ENCODE measurements around the gene ZNF43.
"Not testable (repeated sequence)": the region's sequence is repeated elsewhere in the genome, so short reads cannot be mapped to it uniquely, and the experiment has no call there.

The ZNF43 gene
- 39.9 to 55.7 (median 42.0) reads per million in 3 experiments for total RNA-seq

DNA sequence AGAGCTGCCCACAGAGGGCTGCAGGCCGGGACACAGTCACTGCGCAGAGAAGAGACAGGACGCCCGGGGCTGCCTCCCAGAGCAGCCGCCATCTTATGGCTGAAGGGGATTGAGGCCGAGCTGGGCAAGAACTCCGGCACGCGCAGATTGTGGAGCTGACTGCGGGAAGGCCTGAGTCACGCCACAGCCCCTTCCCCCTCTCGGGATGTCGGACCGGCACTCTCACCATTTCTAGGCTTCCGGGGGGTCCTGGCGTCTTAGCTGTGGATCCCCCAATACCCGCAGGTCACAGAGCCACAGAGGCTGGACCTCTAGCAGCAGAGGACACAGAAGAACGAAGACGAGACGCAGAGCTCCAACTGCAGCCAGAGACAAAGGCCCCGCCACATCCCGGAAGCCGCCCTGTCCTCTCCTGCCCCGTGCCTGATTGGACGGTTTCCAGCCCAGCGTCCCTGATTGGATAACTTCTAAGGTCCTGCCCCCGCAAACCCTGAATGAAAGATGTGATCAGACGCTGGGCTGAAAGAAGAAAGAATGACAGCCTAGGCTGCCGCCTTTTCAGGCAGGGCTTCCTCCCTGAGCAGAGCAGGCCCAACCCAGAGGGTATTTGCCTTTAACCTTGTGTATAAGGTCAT lies at the start of gene ZNF43:
Gene ZNF43, minus strand, starts transcription at position 373 of the 635 bp plus-strand sequence. Its CDS starts 144 bp downstream, at position 229.
- peak; percentile 91 for DNase-seq

DNA sequence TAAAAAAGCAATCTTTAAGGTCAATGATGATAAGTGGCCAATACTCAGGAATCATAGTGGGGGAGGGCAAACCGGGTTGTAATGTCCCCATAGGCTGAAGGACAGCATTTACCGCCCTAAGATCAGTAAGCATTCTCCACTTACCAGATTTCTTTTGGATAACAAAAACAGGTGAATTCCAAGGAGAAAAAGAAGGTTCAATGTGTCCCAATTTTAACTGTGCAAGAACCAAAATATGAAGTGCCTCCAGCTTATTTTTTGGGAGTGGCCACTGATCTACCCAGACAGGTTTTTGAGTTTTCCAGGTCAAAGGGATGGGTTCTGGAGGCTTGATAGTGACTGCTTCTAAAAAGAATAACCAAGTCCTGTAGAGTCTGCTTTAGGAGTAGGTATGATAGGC lies 49.5 kb upstream of the ZNF43 start:
- DNase-seq: not testable (repeated sequence)

DNA sequence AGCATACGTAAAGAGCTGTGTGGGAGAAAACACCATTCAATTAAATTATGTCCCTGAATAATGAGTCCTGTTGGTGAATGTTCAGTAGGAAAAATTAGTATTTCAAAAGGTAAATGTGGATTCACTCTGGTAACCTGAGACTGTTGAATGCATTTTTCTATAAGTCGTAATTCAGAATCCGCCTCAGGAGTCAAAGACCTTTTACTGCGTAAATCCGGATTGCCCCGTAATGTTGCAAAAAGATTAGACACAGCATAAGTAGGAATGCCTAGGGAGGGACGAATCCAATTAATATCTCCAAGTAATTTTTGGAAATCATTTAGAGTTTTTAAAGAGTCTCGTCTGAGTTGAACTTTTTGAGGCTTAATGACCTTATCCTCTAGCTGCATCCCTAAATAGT lies 48.8 kb upstream of the ZNF43 start:
- not testable (repeated sequence) for DNase-seq

DNA sequence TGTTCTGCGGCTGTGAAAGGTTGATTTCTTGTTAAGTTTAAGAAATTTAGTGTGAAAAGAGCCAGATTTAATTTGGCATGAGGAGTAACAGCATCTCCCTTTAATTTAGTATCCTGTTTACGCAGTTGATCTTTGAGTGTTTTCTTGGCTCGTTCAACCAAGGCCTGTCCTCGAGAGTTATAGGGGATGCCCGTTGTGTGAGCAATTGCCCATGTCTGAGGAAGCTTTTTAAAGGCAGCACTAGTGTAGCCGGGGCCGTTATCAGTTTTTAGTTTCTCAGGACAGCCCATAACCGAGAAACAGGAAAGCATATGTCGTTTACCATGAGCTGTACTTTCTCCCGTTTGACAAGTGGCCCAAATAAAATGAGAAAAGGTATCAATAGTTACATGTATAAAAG lies 47.5 kb upstream of the ZNF43 start:
- no peak for DNase-seq

DNA sequence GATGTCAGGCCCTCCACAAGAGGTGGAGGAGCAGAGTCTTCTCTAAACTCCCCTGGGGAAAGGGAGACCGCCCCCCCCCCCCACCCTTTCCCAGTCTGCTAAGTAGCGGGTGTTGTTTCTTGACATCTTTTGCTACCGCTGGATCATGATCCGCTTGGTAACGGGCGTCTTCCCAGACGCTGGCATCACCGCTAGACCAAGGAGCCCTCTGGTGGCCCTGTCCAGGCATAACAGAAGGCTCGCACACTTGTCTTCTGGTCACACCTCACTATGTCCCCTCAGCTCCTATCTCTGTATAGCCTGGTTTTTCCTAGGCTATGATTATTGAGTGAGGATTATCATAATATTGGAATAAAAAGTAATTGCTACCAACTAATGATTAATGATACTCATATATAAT lies 44.8 kb upstream of the ZNF43 start:
- not testable (repeated sequence) for DNase-seq

DNA sequence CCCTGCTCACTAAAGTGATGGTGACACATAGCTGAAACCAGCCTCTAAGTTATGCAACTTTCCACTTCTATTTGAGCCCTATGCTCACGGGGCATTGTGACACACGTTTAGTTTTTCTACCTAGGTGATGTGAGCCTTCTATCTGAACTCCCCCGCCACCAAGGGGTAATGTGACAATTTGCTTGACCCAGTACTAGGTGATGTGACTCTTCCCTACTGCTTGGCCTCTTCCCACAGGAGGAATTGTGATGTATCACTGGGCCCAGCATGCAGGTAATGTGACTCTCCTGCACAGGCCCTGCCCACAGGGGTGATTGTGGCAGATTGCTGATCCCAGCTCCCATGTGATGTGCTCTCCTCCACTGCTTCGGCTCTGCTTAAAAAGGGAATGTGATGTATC lies 42.7 kb upstream of the ZNF43 start:
- no peak for DNase-seq

DNA sequence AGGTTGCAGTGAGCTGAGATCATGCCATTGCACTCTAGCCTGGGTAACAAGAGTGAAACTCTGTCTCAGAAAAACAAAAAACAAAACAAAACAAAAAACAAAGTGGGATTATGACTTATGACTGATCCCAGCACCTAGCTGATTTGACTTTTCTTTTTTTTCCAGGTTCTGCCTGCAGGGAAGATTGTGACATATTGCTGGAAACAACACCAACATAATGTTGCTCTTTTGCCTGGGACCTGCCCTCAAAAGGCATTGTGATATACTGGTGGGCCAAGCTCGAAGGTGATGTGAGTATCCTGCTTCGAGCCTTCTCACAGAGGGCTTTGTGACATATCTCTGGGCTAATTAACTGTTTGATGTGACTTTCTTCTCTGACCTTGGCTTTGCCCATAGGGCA lies 42.0 kb upstream of the ZNF43 start:
- no peak for DNase-seq

DNA sequence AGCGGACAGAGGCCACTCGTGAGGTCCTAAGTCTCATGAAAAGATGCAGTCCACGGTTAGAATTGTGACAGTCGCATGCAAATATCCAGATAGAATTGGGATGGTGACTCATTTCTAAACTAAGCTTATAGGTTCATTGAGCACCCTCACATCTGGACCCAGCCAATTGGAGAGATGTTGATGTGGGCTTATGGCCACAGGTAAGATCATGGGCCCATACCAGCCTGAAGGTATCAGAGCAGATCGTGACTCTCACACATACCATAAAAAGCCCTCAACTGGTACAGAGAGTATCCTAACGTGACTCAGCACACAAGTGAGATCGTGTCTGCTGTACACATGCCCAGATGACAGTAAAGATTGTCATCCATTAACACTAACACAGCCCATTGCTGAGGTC lies 40.6 kb upstream of the ZNF43 start:
- not testable (repeated sequence) for DNase-seq

DNA sequence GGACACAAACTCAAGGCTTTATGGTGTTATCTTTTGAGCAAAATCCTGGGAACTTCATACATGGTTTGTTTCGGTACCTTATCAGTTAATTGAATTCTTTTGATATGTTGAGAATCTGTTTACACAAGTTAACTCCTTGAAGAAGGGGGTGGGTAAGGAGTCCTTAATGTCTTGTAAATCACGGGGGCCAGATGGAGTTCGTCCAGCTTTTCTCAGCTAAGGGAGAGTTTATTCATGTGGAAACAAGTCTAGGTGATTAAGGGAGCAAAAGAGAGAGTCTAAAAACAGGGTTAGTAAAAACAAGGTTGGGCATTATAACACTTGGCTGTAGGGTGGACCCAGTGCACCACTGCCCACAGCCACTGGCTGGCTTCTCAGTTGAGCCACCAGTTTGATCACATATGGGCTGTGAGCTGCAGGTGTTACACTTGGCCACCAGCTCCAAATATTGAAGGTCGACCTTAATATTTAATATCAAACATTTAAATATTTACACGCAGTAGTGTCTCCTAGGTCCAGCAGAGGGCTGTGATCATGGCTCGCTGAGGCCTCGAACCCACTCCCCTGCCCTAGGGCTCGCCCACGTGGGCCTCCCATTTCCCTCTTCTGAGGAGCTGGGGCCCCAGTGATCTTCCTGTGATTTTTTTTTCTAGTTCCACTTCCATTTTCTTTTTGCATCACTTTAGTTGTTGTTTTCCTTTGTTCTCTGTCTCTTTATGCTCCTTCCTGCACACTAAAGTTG lies 21.0 kb upstream of the ZNF43 start:
- no peak for DNase-seq

DNA sequence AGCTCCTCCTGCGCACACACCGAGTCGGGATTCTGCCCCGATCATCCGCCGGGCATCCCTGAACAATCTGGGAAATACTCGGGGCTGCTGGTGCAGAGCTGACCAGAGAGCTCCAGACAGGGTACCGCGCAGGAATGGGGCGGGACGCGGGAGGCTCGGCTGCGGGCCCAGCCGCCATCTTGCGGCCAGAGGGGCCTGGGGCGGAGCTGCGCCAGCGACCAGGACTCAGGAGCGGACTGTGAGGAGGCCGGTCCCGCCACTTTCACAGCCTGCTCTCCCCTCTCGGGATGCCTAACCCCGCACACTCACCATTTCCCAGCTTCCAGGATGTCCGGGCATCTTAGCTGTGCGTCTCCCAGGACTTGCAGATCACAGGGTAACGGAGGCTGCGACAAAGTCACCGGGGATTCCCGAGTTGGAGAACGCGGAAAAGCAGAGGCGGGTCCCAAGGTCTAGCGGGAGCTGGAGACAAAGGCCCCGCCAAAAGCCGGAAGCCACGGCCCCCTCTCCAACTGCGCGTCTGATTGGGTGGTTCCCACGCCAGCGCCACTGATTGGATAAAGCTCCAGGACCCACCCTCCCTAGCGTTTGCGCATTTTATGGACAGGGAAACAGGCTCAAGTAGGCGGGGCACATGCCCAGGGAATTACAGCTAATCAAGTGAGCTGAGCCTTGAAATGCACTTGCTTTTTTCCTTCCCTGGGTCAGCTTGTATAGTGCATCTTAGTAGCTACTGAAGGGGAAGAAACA lies 15.8 kb upstream of the ZNF43 start:
- DNase-seq: peak; percentile 86

DNA sequence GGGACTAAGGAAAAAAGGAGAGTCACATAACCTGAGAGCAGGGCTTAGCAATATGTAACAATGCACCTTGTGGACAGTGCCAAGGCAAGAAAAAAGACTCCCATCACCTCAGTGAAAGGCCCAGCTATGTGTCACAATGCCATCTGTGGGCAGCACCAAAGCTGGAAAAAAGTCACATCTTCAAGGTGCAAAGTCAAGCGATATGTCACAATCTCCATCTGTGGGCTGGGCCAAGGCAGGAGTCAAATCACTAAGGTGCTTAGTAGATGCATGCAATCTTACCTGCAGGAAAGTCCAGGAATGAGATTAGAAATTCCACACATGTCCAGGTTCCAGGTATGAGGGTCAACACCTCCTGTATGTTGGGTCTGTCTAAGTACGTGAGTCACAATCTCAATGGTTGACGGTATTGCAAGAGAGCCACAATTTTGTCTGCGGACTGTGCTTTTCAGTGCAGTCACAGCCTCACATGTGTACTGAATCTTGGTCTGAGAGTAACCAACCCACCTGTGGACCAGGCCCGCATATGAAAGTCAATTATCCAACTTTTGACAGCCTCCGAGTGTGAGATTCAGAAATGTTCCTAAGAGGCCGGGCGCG lies 14.8 kb upstream of the ZNF43 start:
- DNase-seq: no peak

DNA sequence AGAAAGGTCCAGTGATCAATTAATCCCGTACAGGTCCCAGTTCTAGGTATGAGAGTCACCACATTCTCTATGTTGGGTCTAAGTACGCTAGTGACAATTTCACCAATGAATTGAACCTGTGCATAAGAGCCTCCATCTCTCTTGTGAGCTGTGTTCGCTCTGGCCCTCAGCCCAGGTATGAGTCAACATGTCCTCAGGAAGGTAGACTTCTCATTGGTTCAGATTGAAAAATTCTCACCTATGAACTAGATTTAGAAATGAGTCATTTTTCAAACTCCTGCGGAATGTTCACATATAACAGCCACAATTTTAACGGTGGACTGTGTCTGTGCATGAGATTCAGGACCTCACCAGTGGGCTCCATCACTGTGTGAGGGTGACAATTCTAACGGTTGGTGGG lies 12.7 kb upstream of the ZNF43 start:
- DNase-seq: no peak

DNA sequence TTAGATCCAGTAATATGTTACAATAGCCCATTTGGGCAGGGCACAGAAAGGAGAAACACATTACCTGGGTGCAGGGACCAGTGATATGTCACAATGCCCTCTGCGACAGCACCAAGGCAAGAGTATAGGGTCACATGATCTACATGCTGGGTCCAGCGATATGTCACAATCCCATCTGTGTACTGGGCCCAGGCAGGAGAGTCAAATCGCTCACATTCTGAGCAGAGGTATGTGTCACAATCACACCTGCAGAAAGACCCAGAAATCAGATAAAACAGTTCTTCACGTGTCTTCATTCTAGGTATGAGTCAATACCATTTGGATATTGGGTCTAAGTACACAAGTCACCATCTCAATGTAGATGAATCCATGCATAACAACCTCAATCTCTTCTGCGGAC lies 7.1 kb upstream of the ZNF43 start:
- DNase-seq: no peak

DNA sequence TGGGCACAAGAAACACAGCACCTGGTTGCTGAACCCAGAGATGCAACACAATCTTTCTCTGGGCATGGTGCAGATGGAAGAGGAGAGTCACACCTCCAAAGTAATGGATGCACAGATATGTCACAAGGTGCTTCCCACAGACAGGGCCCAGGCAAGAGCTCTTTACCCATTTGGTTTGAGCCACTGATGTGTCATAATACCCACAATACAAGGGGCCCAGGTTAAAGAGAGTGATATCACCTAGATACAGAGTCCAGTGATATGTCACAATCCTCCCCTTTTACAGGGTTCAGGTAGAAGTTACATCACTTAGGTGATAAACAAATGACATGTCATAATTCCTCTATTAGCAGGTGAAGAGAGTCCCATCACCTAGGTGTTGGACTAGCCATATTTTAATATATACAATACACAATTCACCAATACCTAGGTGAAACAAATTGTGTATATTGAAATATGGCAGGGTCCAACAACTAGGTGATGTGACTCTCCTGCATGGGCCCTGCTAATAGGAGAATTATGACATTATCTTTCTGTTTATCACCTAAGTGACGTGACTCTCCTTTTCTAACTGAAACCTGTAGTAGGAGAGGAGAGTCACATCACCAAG lies 5.6 kb upstream of the ZNF43 start:
- no peak for DNase-seq

DNA sequence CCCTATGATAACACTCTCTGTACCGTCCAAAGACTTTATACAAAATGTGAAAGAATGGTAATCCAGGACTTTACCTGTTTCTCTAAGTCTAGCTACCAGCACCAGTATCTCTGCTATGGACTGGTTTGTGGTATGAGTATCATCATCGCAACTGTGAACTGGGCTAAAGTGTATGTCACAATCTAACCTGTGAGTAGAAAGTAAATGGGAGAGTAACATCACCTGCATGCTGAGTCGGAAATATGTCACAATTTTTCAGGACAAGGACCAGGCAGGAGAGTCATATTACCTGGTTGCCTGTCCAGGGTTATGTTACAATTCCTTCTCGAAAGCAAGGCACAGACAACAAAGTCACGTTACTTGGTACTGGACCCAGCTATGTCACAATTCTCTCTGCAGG lies 5.1 kb upstream of the ZNF43 start:
- no peak for DNase-seq

DNA sequence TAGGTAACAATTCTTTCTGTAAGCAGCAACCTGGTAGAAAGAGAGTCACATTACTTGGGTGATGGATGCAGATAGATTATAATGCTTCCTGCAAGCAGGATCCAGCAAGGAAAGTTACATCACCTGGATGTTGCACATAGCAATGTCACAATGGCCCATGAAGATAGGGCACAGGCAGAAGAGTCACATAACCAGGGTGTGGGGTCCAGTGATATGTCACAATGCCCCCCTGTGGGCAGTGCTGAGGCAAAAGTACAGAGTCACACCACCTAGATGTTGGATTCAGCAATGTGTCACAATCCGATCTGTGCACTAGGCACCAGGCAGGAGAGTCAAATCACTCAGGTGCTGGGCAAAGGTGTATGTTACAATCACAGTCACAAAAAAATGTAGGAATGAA lies 4.0 kb upstream of the ZNF43 start:
- DNase-seq: no peak

DNA sequence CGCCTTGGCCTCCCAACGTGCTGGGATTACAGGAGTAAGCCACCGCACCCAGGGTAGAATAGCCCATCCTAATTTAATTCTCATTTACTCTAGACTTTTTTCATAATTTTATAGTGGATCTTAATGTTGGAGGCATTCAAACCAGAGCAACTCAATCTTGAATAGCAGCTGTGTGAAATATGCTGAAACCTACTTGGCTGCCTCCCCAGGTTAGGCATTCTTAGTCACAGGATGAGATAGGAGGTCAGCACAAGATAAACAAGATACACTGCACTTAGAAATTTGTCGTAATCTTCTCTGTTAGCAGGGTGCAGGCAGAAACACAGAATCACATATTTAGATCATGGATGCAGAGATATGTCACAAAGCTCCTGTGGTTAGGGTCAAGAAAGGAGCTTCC lies 2.7 kb upstream of the ZNF43 start:
- no peak for DNase-seq

DNA sequence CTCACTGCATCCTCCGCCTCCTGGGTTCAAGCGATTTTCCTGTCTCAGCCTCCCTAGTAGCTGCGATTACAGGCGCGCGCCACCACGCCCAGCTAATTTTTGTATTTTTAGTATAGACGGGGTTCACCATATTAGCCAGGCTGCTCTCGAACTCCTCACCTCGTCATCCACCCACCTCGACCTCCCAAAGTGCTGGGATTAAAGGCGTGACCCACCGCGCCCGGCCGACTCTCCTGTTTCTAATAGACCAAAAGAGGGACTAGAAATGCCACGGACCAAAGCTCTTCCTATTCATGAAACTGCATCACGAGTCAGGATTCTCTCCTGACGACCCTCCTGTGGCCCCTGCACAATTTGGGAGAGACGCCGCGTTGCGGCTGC lies 563 bp downstream of the ZNF43 start:
- DNase-seq: no peak

DNA sequence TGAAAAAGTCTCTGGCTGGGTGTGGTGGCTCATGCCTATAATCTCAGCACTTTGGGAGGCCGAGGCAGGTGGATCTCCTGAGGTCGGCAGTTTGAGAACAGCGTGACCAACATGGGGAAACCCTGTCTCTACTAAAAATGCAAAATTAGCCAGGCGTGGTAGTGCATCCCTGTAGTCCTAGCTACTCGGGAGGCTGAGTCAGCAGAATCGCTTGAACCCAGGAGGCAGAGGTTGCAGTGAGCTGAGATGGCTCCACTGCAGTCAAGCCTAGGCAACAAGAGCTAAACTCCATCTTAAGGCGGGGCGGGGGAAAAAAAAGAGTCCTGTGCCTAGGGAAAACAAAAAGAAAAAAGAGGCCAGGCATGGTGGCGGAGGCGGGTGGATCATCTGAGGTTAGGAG lies 2.2 kb downstream of the ZNF43 start:
- no peak for DNase-seq

DNA sequence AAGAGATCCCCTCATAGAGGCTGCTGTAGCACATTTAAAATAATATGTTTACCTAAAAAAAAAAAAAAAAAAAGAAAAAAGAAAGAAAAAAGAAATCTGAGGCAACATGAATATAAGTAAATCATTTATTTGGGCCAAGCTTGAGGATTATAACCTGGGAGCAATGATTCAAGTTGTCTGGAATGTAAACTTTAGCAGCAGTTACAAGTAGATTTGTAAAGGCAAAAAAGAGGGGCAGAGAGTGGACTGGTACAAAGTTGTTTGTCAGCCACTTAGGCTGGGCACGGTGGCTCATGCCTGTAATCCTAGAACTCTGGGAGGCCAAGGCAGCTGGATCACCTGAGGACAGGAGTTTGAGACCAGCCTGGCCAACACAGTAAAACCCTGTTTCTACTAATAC lies 11.3 kb downstream of the ZNF43 start:
- no peak for DNase-seq

DNA sequence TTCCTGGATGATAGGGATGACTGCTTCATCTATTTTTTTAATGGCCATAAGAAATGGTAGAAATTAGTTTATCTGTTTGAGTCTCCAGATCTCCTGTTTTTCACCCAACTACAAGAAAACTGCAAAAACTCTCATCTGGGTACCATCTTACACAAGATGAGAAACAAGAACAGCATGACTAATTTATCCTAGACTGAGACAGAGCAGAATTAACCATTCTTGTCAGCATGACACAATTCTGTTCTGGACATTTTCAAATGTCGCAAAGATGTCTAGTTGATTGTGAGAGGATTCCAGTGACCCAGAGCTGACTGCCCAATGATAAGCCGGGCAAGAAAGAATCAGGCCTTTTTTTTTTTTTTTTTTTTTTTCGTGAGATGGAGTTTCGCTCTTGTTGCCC lies 12.8 kb downstream of the ZNF43 start:
- DNase-seq: no peak

DNA sequence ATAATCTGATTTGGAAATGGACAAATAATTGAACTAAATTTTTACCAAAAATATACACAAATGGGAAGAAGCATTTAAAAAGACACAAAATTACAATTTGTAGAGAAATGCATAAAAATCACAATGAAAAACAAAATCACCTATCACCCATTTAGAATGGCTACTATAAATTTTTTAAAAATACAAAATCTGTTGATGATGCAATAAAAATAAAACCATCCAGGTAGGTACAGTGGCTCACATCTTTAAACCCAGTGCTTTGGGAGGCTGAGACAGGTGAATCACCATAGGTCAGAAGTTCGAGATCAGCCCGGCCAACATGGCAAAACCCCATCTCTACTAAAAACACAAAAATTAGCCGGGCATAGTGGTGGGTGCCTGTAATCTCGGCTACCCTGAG lies 23.5 kb downstream of the ZNF43 start:
- no peak for DNase-seq

DNA sequence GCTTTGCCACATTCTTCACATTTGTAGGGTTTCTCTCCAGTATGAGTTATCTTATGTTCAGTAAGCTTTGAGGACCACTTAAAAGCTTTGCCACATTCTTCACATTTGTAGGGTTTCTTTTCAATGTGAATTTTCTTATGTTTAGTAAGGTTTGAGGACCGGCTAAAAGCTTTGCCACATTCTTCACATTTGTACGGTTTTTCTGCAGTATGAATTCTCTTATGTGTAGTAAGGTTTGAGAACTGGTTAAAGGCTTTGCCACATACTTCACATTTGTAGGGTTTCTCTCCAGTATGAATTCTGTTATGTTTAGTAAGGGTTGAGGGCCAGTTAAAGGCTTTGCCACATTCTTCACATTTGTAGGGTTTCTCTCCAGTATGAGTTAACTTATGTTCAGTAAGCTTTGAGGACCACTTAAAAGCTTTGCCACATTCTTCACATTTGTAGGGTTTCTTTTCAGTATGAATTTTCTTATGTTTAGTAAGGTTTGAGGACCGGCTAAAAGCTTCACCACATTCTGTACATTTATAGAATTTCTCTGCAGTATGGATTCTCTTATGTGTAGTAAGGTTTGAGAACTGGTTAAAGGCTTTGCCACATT lies 27.5 kb downstream of the ZNF43 start:
- DNase-seq: not testable (repeated sequence)

Measured in central memory CD4-positive, alpha-beta T cell (primary cell).